Raji (cell line): ENCODE measurements around the gene DLG3.

Source experiments
- POLR2A ChIP-seq: IDR thresholded peaks from 2 replicates; pipeline ENCODE4 v1.6.1; 2011; ENCODE audit warnings: low read depth, low read length, control low read depth; ENCODE audit not compliant: insufficient read depth

The DLG3 gene

GRCh38 chrX:70479922-70480659, 35.5 kb downstream of the DLG3 start:
- no peak for TF ChIP-seq POLR2A

DNA sequence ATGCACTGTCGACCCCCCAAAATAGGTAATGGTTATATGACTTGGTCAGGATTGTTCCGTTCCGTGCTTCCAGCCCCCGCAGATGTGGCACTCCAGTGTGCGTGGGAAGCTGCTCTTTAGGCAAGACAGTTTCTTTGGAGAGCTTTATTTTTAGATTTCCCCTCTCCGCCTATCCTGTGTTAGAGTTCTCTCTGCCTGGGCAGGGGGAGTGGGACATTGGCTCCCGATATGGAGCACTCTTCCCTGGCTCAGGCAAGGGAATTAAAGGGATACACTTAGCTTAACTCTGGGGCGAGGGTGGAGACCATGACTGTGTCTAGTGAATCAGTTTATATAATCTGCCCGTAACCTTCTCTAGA, 36.0 kb downstream of the DLG3 start:
- no peak for TF ChIP-seq POLR2A

GRCh38 chrX:70481471-70482270, 37.0 kb downstream of the DLG3 start:
- TF ChIP-seq POLR2A, result no peak

GRCh38 chrX:70482300-70482699, 37.7 kb downstream of the DLG3 start:
- TF ChIP-seq POLR2A, result no peak

- no peak for TF ChIP-seq POLR2A
Observed at GRCh38 chrX:70485466-70485865, 40.8 kb downstream of the DLG3 start.

DNA sequence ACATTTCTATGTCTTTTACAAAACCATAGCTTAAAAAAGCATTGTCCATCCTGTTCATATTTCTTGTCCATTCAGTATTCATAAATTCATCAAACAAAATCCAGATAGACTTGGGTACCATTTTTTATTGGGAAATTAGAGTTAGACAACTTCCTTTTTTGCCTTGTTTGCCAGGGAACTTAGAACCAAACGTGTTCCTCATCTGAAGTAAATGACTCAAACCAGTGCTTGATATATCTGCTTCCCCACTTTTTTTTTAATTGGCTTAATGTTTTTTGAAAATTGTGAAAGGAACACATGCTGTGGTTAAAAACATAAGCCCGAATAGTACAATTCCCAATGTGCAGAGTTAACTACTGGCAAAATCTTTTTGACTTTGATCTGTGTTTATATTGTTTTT, 44.2 kb downstream of the DLG3 start:
- no peak for TF ChIP-seq POLR2A

DNA sequence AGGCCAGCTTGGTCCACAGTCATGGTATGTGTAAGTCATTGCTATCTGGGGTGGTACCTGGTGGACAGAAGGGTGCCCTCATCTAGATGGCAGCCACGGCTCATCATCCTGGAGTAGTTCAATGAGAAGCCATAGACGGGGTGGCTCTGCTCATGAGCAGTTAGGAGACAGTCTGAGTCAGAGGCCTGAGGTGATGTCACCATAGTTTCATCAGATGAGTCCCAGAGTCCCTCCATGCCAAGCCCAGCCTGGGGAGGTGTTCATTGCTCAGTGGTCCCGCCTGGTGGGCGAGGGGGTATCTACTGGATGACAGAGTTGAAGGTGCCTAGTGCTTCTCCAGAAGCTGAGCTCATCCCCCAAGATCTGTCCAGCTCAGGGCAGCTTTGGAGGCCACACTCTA, 49.8 kb downstream of the DLG3 start:
- TF ChIP-seq POLR2A, result no peak

- TF ChIP-seq POLR2A, result no peak
Observed at GRCh38 chrX:70496491-70496890, 51.9 kb downstream of the DLG3 start.

- TF ChIP-seq POLR2A, result no peak
Observed at GRCh38 chrX:70497026-70497425, 52.4 kb downstream of the DLG3 start.

DNA sequence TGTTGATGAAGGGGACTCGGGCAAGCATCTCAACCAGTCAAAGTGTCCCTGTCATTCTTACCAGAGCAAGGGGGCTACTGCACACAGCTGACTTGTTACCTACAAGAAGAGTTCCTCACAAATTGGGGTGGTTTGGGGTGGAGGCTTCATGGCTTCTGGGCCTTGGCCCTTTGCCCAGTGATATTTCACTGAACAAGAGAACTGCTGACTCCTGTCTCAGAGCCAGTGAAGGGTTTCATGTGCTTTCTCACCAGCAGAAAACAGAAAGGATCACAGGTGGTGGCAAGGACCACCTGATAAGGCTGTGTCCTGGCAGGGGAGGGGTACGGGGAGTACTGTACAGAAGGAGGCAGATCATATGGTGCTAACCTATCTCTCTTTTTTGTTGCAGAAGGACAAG, 53.5 kb downstream of the DLG3 start:
- no peak for TF ChIP-seq POLR2A

- no peak for TF ChIP-seq POLR2A
Observed at GRCh38 chrX:70500826-70501225, 56.2 kb downstream of the DLG3 start.

- TF ChIP-seq POLR2A, result no peak
Observed at GRCh38 chrX:70504772-70505450, 60.3 kb downstream of the DLG3 start.

- no peak for TF ChIP-seq POLR2A
Observed at GRCh38 chrX:70505451-70505841, 60.8 kb downstream of the DLG3 start.

DNA sequence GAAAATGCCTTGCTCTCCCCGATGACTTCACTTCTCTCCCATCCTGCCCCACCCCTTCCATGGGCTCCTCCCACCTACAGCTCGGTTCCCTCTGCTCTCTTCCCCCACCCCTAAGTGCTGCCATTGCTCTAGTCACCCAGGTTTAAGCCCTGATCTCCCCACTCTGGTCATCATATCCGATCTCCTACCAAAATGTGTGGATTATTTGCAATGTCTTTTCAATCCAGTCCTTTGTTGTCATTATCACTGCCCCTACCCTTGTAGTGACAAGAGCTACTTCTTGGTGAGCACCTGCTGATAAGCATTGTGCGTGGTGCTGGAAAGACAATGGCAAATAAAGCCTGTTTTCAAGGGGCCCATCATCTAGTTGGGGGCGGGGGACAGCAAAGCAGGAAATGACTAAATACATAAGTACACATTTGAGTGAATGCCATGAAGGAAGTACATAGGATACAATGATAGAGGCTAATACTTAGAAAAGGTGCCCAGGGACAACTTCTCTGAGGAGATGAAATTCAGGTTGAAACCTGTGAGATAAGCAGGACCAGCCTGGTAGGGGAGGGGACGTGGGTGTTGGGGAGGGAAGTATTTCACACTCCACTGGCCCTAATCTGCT, 63.8 kb downstream of the DLG3 start:
- TF ChIP-seq POLR2A, result no peak

GRCh38 chrX:70509078-70509477, 64.4 kb downstream of the DLG3 start:
- no peak for TF ChIP-seq POLR2A
